Esophagus squamous epithelium (tissue), 5 donors: Measurements from ENCODE around the gene BUD13. TPM values are rescaled to one million over a fixed set of nuclear protein-coding genes. Genes with fewer than 3 reads are reported as not detected.

ENCODE experiments used
- DNase-seq: peaks from one replicate; lab custom pipeline; 2025; lab: John Stamatoyannopoulos, UW
- H3K27ac ChIP-seq, 4 donors: fragments of 200-600 bp; sonication (generic); one replicate each; pipeline ENCODE4 v1.5.1; 2016 to 2019; ENCODE audit warnings: mild to moderate bottlenecking in 1 of 4
- H3K27me3 ChIP-seq, 4 donors: fragments of 200-600 bp; sonication (generic); 1 replicate in 3 of 4; 2 replicates in 1 of 4; pipeline versions ENCODE4 v1.5.1 to v1.6.0; 2017 to 2021; ENCODE audit warnings: antibody characterized with exemption in 1 of 4
- H3K36me3 ChIP-seq, 3 donors: fragments of 200-600 bp; sonication (generic); one replicate each; pipeline ENCODE4 v1.5.1; 2016 to 2019
- H3K4me1 ChIP-seq, 3 donors: fragments of 200-600 bp; sonication (generic); one replicate each; pipeline ENCODE4 v1.5.1; 2017 to 2019
- H3K4me3 ChIP-seq, 4 donors: fragments of 200-600 bp; sonication (generic); 1 replicate in 3 of 4; 2 replicates in 1 of 4; pipeline ENCODE4 v1.5.1; 2016 to 2019; ENCODE audit warnings: mild to moderate bottlenecking in 2 of 4, moderate library complexity in 1 of 4
- H3K9me3 ChIP-seq, 3 donors: fragments of 200-600 bp; sonication (generic); one replicate each; pipeline ENCODE4 v1.5.1; 2016 to 2019
- POLR2A ChIP-seq, 4 donors: fragments of 450-650 bp; IDR thresholded peaks; one replicate each; pipeline ENCODE4 v1.6.1; 2017; ENCODE audit warnings: antibody characterized with exemption in 4 of 4, mild to moderate bottlenecking in 4 of 4, moderate library complexity in 3 of 4
- WGBS, 2 donors: methylation state at CpG; one replicate each; pipeline ENCODE4 v1.1.5; 2018; 5-methylcytosine and 5-hydroxymethylcytosine counted together
- intact Hi-C: fragments of 100-400 bp; cut with DNase I; formaldehyde crosslinking; loops from one replicate; pipeline ENCODE4 v1.15.0; 2022
- total RNA-seq, 4 donors: library from RNA; depleted of rRNA; stranded (reverse); fragments of >200 nt; gene quantifications; one replicate each; pipeline ENCODE4 v1.1.0, GENCODE V29; 2016
- TF ChIP-seq, protein P1 (sequence below), 6 experiments: fragments of 450-650 bp in 4 of 6; fragments of 200-600 bp in 2 of 6; sonication (generic) in 2 of 6; IDR thresholded peaks; one replicate each; pipeline ENCODE4 v1.5.1; 2016 to 2019; ENCODE audit warnings: antibody characterized with exemption in 6 of 6, mild to moderate bottlenecking in 4 of 6, moderate library complexity in 4 of 6
- donor health status: DM: yes; HTN: yes; CAD: no.

Gene BUD13
- total RNA-seq, 4 donors from 2014 or later, result 6.0 to 13.9 (median 12.0) TPM

DNA sequence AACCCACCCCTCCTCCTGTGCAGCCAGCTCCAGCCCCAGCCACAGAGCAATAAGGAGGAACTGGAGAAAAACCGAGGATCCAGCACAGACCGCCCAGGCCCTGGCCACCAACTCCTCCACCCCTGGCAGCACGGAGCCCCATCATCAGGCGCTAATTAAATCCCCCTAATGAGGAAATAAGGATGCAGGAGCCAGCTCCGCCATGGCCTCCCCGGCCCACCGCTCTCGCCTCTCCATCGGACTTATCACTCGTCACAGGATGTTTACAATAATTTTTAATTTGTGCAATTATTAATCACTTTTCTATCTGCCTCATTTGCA lies 42.6 kb downstream of the BUD13 start:
- peaks cover 0 to 79% (median 0%) of the 10 kb centered on the region in 4 donors for H3K27me3 ChIP-seq
- 48 to 62% methylated on average over 9 to 10 of the region's 10 CpGs for WGBS, 2 donors
- intact Hi-C loops, result no loop called here
- no peaks in the 10 kb centered on the region for H3K9me3 ChIP-seq
- H3K27ac ChIP-seq, result no peak overlapping the region
- H3K36me3 ChIP-seq, result no peaks in the 10 kb centered on the region
- no peak overlapping the region for H3K4me3 ChIP-seq
- H3K4me1 ChIP-seq, result peaks cover 0 to 11% (median 4%) of the 10 kb centered on the region in 3 donors
- no peak for DNase-seq
- no peak for TF ChIP-seq POLR2A (IDR thresholded peaks at IDR 0.05)
- TF ChIP-seq, protein P1, sequence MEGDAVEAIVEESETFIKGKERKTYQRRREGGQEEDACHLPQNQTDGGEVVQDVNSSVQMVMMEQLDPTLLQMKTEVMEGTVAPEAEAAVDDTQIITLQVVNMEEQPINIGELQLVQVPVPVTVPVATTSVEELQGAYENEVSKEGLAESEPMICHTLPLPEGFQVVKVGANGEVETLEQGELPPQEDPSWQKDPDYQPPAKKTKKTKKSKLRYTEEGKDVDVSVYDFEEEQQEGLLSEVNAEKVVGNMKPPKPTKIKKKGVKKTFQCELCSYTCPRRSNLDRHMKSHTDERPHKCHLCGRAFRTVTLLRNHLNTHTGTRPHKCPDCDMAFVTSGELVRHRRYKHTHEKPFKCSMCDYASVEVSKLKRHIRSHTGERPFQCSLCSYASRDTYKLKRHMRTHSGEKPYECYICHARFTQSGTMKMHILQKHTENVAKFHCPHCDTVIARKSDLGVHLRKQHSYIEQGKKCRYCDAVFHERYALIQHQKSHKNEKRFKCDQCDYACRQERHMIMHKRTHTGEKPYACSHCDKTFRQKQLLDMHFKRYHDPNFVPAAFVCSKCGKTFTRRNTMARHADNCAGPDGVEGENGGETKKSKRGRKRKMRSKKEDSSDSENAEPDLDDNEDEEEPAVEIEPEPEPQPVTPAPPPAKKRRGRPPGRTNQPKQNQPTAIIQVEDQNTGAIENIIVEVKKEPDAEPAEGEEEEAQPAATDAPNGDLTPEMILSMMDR (IDR thresholded peaks at IDR 0.05), result no peak

DNA sequence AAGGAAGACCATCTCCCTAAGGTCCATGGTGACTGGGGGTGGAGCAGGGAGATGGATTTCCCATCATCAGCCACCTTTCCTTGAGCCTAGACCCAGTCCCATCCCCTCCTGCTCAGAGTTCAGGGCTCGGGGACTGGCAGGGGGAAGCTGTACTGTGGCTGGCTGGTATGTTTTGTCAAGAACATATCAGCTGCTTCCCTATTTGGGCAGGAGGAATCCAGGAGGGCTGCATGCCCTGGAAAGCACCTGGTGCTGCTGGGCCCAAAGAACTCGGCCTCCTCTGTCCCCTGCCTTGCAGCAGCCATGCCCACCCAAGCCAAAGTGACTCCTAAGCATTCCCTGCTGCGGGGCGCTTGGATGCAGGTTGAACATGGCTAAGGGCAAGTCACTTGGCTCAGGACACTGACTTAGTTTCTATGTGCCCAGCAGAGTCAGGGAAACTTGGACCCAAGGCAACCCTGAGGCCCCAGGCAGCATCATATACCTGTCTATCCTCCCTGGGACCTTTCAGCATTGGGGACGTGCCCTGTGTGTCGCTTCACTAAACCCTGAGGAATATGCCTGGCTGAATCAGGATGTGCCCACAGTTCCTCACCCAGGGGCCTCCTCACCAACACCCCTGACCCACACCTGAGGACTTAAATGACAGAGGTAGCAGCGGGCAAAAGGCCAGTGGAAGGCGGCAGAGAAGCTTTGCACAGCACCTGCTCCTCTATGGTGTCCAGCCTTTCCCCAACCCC lies 43.1 kb downstream of the BUD13 start:
- DNase-seq, result no peak
- peaks cover 0 to 84% (median 0%) of the 10 kb centered on the region in 4 donors for H3K27me3 ChIP-seq
- WGBS, 2 donors, result 60 to 94% methylated on average over 1 to 3 of the region's 8 CpGs

DNA sequence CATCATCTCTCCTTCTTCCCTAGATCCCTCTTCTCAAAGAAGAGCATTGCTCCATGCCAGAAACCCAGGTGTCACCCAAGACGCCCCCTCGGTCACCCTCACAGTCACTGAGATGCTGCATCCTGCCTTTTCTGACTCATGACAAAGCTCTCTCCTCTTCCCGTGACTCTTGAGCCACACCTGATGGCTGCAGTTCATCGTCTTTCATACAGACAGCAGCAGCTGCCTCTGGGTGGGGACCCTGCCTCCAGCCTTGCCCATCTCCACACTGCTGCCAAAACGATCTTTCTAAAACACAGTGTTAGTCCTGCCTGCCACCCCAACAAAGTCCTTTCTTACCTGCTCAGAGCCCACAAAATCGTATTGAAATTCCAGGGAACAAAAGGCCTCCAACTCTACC lies 44.8 kb downstream of the BUD13 start:
- Histone ChIP-seq H3K4me1 (peaks cover 0 to 11% (median 4%) of the 10 kb centered on the region in 3 donors), H3K27ac (no peak overlapping the region), H3K4me3 (no peak overlapping the region), H3K27me3 (peaks cover 0 to 100% (median 0%) of the 10 kb centered on the region in 4 donors), H3K36me3 (no peaks in the 10 kb centered on the region), H3K9me3 (no peaks in the 10 kb centered on the region)
- no peak for TF ChIP-seq POLR2A (IDR thresholded peaks at IDR 0.05)
- intact Hi-C loops, result no loop called here
- DNase-seq, result no peak
- 61 to 63% methylated on average over 6 of the region's 6 CpGs for WGBS, 2 donors

More for the DNA sequence above, 43.1 kb downstream of the BUD13 start:
- Histone ChIP-seq H3K9me3 (no peaks in the 10 kb centered on the region), H3K4me3 (no peak overlapping the region), H3K27ac (no peak overlapping the region), H3K4me1 (peaks cover 0 to 11% (median 4%) of the 10 kb centered on the region in 3 donors), H3K36me3 (no peaks in the 10 kb centered on the region)
- TF ChIP-seq, protein P1 (IDR thresholded peaks at IDR 0.05), result no peak
- TF ChIP-seq POLR2A (IDR thresholded peaks at IDR 0.05), result no peak
- intact Hi-C loops, result no loop called here

DNA sequence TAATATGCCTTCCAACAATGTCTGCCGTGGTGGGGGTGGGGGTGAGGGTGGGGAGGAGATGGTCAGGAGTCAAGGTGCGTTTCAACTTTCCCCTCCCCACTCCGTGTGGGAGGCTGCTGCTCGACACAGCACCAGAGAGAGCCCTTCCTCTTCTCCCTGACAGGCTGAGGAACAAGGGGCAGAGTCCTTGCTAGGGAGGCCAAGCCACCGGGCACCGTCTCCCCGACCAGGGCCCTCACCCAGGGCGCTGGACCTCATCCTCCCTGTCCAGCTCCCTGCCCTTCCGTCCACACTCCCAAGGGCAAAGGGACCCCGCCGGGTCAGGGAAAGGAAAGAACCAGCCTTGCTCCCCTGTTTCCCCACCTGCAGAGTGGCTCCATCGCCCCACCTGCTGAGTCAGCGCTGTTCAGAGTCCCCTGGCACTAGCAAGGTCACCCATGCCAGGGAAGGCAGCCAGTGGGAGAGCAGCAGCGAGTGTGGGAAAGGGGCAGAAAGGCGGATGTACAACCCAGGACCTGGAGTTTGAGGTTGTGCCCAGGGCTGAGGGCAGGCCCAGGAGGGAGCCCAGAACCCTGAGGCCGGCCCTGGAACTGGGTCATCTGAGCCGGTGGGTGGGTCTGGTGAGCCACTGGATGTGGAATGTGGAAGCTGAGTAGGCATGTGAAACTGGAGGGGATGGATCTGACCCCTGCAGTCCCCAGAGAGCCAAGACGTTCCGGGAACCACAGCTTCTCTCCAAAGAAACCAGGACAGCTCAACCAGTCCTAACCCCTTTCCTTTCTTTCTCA lies 47.2 kb downstream of the BUD13 start:
- DNase-seq, result no peak
- no peak for TF ChIP-seq POLR2A (IDR thresholded peaks at IDR 0.05)
- TF ChIP-seq, protein P1 (IDR thresholded peaks at IDR 0.05), result no peak
- intact Hi-C loops, result no loop called here
- peaks cover 0 to 6% (median 2%) of the 10 kb centered on the region in 3 donors for H3K4me1 ChIP-seq
- peaks cover 0 to 99% (median 0%) of the 10 kb centered on the region in 4 donors for H3K27me3 ChIP-seq
- 40 to 54% methylated on average over 1 to 9 of the region's 19 CpGs for WGBS, 2 donors
- no peak overlapping the region for H3K4me3 ChIP-seq
- H3K27ac ChIP-seq, result no peak overlapping the region
- no peaks in the 10 kb centered on the region for H3K9me3 ChIP-seq
- no peaks in the 10 kb centered on the region for H3K36me3 ChIP-seq

DNA sequence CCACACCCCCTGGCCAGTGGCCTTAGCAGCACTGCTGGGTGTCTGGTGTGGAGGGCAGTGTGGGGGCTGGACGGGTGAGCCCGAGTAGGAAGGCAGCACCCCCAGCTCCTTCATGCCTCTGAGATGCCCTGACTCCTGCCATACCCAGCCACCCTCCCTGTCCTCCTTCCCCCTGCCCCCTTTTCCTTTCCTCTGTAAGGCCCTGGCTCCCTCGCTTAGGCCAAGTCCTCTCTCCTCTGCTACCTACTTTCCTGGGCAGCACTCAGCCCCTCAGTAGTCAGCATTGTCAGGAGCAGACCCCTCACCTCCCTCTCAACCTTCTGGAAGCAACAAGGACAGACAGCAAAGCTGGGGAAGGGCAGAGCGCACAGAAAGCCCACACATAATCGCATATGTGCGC lies 48.0 kb downstream of the BUD13 start:
- Histone ChIP-seq H3K4me1 (no peaks in the 10 kb centered on the region), H3K36me3 (no peaks in the 10 kb centered on the region), H3K9me3 (no peaks in the 10 kb centered on the region), H3K27me3 (peaks cover 0 to 99% (median 0%) of the 10 kb centered on the region in 4 donors), H3K4me3 (no peak overlapping the region), H3K27ac (no peak overlapping the region)
- no peak for TF ChIP-seq POLR2A (IDR thresholded peaks at IDR 0.05)
- TF ChIP-seq, protein P1 (IDR thresholded peaks at IDR 0.05), result no peak
- WGBS, 2 donors, result 82 to 87% methylated on average over 6 of the region's 6 CpGs
- intact Hi-C loops, result no loop called here
- DNase-seq, result no peak
